ENCODE data around the gene SELENOM. TPM values are rescaled to one million over a fixed set of nuclear protein-coding genes. Genes with fewer than 3 reads are reported as not detected.

The SELENOM gene
- total and polyA plus RNA-seq, 2 donors (not counting 1 experiment from before 2014, with no cell fraction given), result 23.6 to 43.3 TPM

- CTCF ChIA-PET, result interaction anchor here (1.1 to 3.5 kb wide), 3 partner anchors 27 to 448 kb away, joined by 3 to 11 read pairs (median 4); no protein-coding TSS in a partner anchor
- Histone ChIP-seq H3K4me1 (ENCODE audit: control insufficient read depth in 2 of 2, insufficient read depth in 2 of 2, low read length in 2 of 2) (peaks cover 22 to 50% of the 10 kb centered on the region in 2 donors), H3K27me3 (replicated peaks in 1 of 4; ENCODE audit: control extremely low read depth in 1 of 4, control insufficient read depth in 3 of 4, insufficient read depth in 4 of 4, low read length in 3 of 4) (no peaks in the 10 kb centered on the region), H3K9me3 (ENCODE audit: control extremely low read depth in 1 of 3, control insufficient read depth in 2 of 3, insufficient read depth in 1 of 3, low read length in 2 of 3) (no peaks in the 10 kb centered on the region), H3K79me2 (ENCODE audit: control insufficient read depth, insufficient read depth, low read length) (peaks cover 4% of the 10 kb centered on the region), H3K4me2 (replicated peaks; ENCODE audit: low read depth, low read length, poor library complexity, severe bottlenecking) (peak overlapping the region; percentile 78), H3K36me3 (replicated peaks in 1 of 2; ENCODE audit: control extremely low read depth in 1 of 2, control insufficient read depth in 1 of 2, extremely low read depth in 1 of 2, insufficient read depth in 2 of 2, low read length in 1 of 2) (no peaks in the 10 kb centered on the region), H3K9ac (ENCODE audit: low read length) (no peak overlapping the region), H2AFZ (ENCODE audit: insufficient read depth, low read depth, low read length, poor library complexity, severe bottlenecking) (no peak overlapping the region), H3K4me3 (ENCODE audit: control extremely low read depth in 1 of 5, extremely low read depth in 1 of 5, insufficient read depth in 1 of 5, low read depth in 2 of 5, low read length in 4 of 5) (peak overlapping the region in 2 of 5 experiments; percentile 67 to 72), H4K20me1 (ENCODE audit: control insufficient read depth, insufficient read depth, low read length, poor library complexity, severe bottlenecking) (no peaks in the 10 kb centered on the region), H3K27ac (ENCODE audit: low read length in 2 of 2) (no peak overlapping the region)
- Mint-ChIP-seq H3K4me1 (peaks cover 34% of the 10 kb centered on the region), H3K9me3 (ENCODE audit: insufficient read depth) (no peaks in the 10 kb centered on the region), H3K27ac (no peak overlapping the region), H3K4me3 (peak overlapping the region; percentile 92), H3K27me3 (no peaks in the 10 kb centered on the region)
- POLR2A ChIA-PET, result interaction anchor here (1.7 kb wide), 1 partner anchor 447 kb away, joined by 4 read pairs; the partner anchor contains the start of gene SLC35E4
- ATAC-seq (ENCODE audit: low read depth), result no peak
- intact Hi-C loops (cut with micrococcal nuclease), result loop anchor here (5.0 kb wide), 2 partner anchors 210 to 550 kb away; partner anchors contain the start of gene PIK3IP1
- DNase-seq, result no peak
- TF ChIP-seq EZH2 (IDR thresholded peaks at IDR 0.05; ENCODE audit: borderline replicate concordance, insufficient read depth, low read depth, low read length, poor library complexity, severe bottlenecking) (no peak), CTCF (IDR thresholded peaks at IDR 0.05) (no peak)
- WGBS (ENCODE audit: insufficient coverage), result 100% methylated on average over 4 of the region's 6 CpGs
These were observed 25.3 kb downstream of the SELENOM start for GRCh38 chr22:31081963-31082605.
